IMR-90 (cell line): ENCODE results near the gene PXN. TPM values are rescaled to one million over a fixed set of nuclear protein-coding genes. Genes with fewer than 3 reads are reported as not detected.

Experiments used
- ATAC-seq: fragments of 200-7000 bp; cut with Tn5 transposase; 2 replicates; pipeline ENCODE4 v1.9.1; 2020; ENCODE audit warnings: low read depth, mild to moderate bottlenecking, moderate library complexity
- BruUV-seq: library from RNA; stranded (reverse); fragments of 400-500 nt; replicated peaks from 2 replicates; lab custom pipeline; 2021; lab: Mats Ljungman, UMichigan
- CTCF ChIA-PET: fragments of 300-600 bp; formaldehyde crosslinking; extraction: SDS; loops from one replicate; lab custom pipeline; 2021; ENCODE audit warnings: antibody characterized with exemption; lab: Yijun Ruan, JAX
- POLR2A ChIA-PET: fragments of 300-600 bp; sonication (Branson Sonifier 250); formaldehyde crosslinking; loops from one replicate; lab custom pipeline; 2022; ENCODE audit warnings: antibody characterized with exemption; ENCODE audit not compliant: unreplicated experiment; lab: Charles Lee
- DNase-seq: peaks from one replicate; pipeline ENCODE4 v3.0.0; 2013
- H2AFZ ChIP-seq: replicated peaks from 2 replicates; pipeline ENCODE3; 2013; ENCODE audit warnings: low read length, mild to moderate bottlenecking; ENCODE audit not compliant: poor library complexity
- H2AK5ac ChIP-seq: 2 replicates; pipeline ENCODE4 v1.6.1; 2013; ENCODE audit warnings: low read depth, low read length, inconsistent platforms
- H2AK9ac ChIP-seq: replicated peaks from 2 replicates; pipeline ENCODE3; 2013; ENCODE audit warnings: mild to moderate bottlenecking, low read depth, low read length, moderate library complexity; ENCODE audit not compliant: poor library complexity
- H2BK120ac ChIP-seq: 2 replicates; pipeline ENCODE4 v1.6.1; 2013; ENCODE audit warnings: low read depth, low read length, inconsistent platforms
- H2BK15ac ChIP-seq: 3 replicates; pipeline ENCODE4 v1.6.1; 2013; ENCODE audit warnings: low read depth, low read length, inconsistent platforms
- H2BK20ac ChIP-seq: 2 replicates; pipeline ENCODE4 v1.6.1; 2013; ENCODE audit warnings: low read depth, mild to moderate bottlenecking, inconsistent platforms, low read length, moderate library complexity
- H2BK5ac ChIP-seq: 2 replicates; pipeline ENCODE4 v1.6.1; 2013; ENCODE audit warnings: mild to moderate bottlenecking, low read depth, low read length, inconsistent platforms; ENCODE audit not compliant: poor library complexity, severe bottlenecking
- H3K14ac ChIP-seq: replicated peaks from 2 replicates; pipeline ENCODE4 v1.6.1; 2013; ENCODE audit warnings: low read depth, low read length, inconsistent platforms
- H3K18ac ChIP-seq: 2 replicates; pipeline ENCODE4 v1.6.1; 2013; ENCODE audit warnings: low read depth, low read length, control low read depth
- H3K23ac ChIP-seq: 2 replicates; pipeline ENCODE4 v1.6.1; 2013; ENCODE audit warnings: low read depth, low read length, inconsistent platforms
- H3K27ac ChIP-seq: 2 replicates; pipeline ENCODE4 v1.5.1; 2013; ENCODE audit warnings: mild to moderate bottlenecking, control low read depth, low read length; ENCODE audit not compliant: insufficient read depth
- H3K27me3 ChIP-seq: 2 replicates; pipeline ENCODE4 v1.6.1; 2013; ENCODE audit warnings: low read length; ENCODE audit not compliant: control insufficient read depth, insufficient read depth
- H3K36me3 ChIP-seq: 2 replicates; pipeline ENCODE4 v1.6.1; 2013; ENCODE audit warnings: low read length, mixed read lengths; ENCODE audit not compliant: control insufficient read depth, insufficient read depth
- H3K4ac ChIP-seq: 2 replicates; pipeline ENCODE4 v1.6.1; 2013; ENCODE audit warnings: low read depth, low read length, inconsistent platforms
- H3K4me1 ChIP-seq: 2 replicates; pipeline ENCODE4 v1.6.1; 2013; ENCODE audit warnings: low read length, mixed read lengths; ENCODE audit not compliant: control insufficient read depth, insufficient read depth
- H3K4me2 ChIP-seq: 2 replicates; pipeline ENCODE4 v1.6.1; 2013; ENCODE audit warnings: low read depth, mild to moderate bottlenecking, control low read depth, low read length, moderate library complexity
- H3K4me3 ChIP-seq: 2 replicates; pipeline ENCODE4 v1.5.1; 2013; ENCODE audit warnings: low read depth, mild to moderate bottlenecking, control low read depth, low read length, moderate library complexity; ENCODE audit not compliant: insufficient read depth
- H3K56ac ChIP-seq: 2 replicates; pipeline ENCODE4 v1.6.1; 2013; ENCODE audit warnings: low read length, inconsistent platforms; ENCODE audit not compliant: insufficient read depth; ENCODE audit errors: extremely low read depth
- H3K79me1 ChIP-seq, 2 experiments: 2 replicates each; pipeline ENCODE4 v1.6.1; 2013; ENCODE audit warnings: low read length in 2 of 2, inconsistent platforms in 1 of 2, low read depth in 1 of 2
- H3K9ac ChIP-seq: 2 replicates; pipeline ENCODE4 v1.6.1; 2013; ENCODE audit warnings: low read depth, low read length, control low read depth
- H3K9me1 ChIP-seq: 2 replicates; pipeline ENCODE4 v1.6.1; 2013; ENCODE audit warnings: low read length, inconsistent platforms; ENCODE audit not compliant: insufficient read depth
- H3K9me3 ChIP-seq: 2 replicates; pipeline ENCODE4 v1.6.1; 2013; ENCODE audit warnings: low read length; ENCODE audit not compliant: control insufficient read depth, insufficient read depth
- H4K20me1 ChIP-seq: 2 replicates; pipeline ENCODE4 v1.6.1; 2013; ENCODE audit warnings: low read length, inconsistent platforms; ENCODE audit not compliant: insufficient read depth
- H4K5ac ChIP-seq: 2 replicates; pipeline ENCODE4 v1.6.1; 2013; ENCODE audit warnings: mild to moderate bottlenecking, low read depth, low read length, control low read depth
- H4K8ac ChIP-seq, 2 experiments: 2 replicates each; pipeline ENCODE4 v1.6.1; 2013; ENCODE audit warnings: low read depth in 2 of 2, low read length in 2 of 2, control low read depth in 1 of 2, inconsistent platforms in 1 of 2
- H4K91ac ChIP-seq: 2 replicates; pipeline ENCODE4 v1.6.1; 2013; ENCODE audit warnings: low read depth, low read length, inconsistent platforms; ENCODE audit not compliant: insufficient read depth
- CTCF ChIP-seq: conservative IDR thresholded peaks from 2 replicates; pipeline ENCODE4 v1.5.1; 2012; ENCODE audit warnings: mild to moderate bottlenecking, low read depth, low read length, improper control_type of control experiment
- MXI1 ChIP-seq: IDR thresholded peaks from 2 replicates; pipeline ENCODE4 v1.6.1; 2012; ENCODE audit warnings: low read depth, mild to moderate bottlenecking, low read length, moderate library complexity, borderline replicate concordance
- WGBS, 2 experiments: methylation state at CpG; one replicate each; pipeline versions ENCODE4 v1.1.5 to v1.1.7; 2013; ENCODE audit warnings: missing lambda C conversion rate in 2 of 2; ENCODE audit not compliant: insufficient read length in 1 of 2; ENCODE audit errors: extremely low coverage in 2 of 2; 5-methylcytosine and 5-hydroxymethylcytosine counted together
- dilution Hi-C: fragments of 300-500 bp; cut with HindIII; formaldehyde crosslinking; loops from one replicate; pipeline ENCODE4 v1.14.3; 2018; ENCODE audit warnings: low sequenced_read_pairs; ENCODE audit not compliant: unreplicated experiment
- in situ Hi-C: fragments of 300-500 bp; cut with MboI; formaldehyde crosslinking; loops from 3 replicates; pipeline ENCODE4 v1.14.3; 2019; ENCODE audit warnings: low sequenced_read_pairs, inconsistent platforms, mixed read lengths
- intact Hi-C: fragments of 100-400 bp; cut with micrococcal nuclease; formaldehyde crosslinking; loops from 2 replicates; pipeline ENCODE4 v1.10.0; 2022
- polyA plus RNA-seq, 3 experiments: library from polyadenylated mRNA; depleted of rRNA; stranded (reverse); fragments of >200 nt; gene quantifications; 2 replicates each; pipeline ENCODE4 v1.2.3, GENCODE V29; 2012; ENCODE audit warnings: low replicate concordance in 1 of 3
- total RNA-seq: library from RNA; depleted of rRNA; stranded (reverse); fragments of >200 nt; gene quantifications from 2 replicates; pipeline ENCODE4 v1.2.3, GENCODE V29; 2012

PXN gene
- total and polyA plus RNA-seq, 2 of the 4 experiments (the other 2 are of a cell fraction) = 46.6 to 134 TPM

GRCh38 chr12:120183211-120183631 lies 82.3 kb downstream of the PXN start:
- 88% methylated on average over 5 of the region's 5 CpGs; no CpG with 5 or more reads in 1 of the 2 experiments for WGBS, 2 experiments
- Histone ChIP-seq H3K9ac (no peak overlapping the region), H2BK5ac (peak overlapping the region; percentile 26), H3K4me3 (no peak overlapping the region), H2AK9ac (peak overlapping the region; percentile 61), H3K56ac (no peak overlapping the region), H3K23ac (no peak overlapping the region), H2BK120ac (no peak overlapping the region), H3K9me1 (peaks cover 22% of the 10 kb centered on the region), H4K5ac (no peak overlapping the region), H4K8ac (no peak overlapping the region), H3K36me3 (peaks cover 52% of the 10 kb centered on the region), H2AK5ac (peak overlapping the region; percentile 21; the same call in 1 of the 2 replicates), H3K27ac (no peak overlapping the region), H3K14ac (no peak overlapping the region), H3K4me2 (no peak overlapping the region), H3K79me1 (peaks cover 47 to 73% of the 10 kb centered on the region in 2 experiments), H4K91ac (no peak overlapping the region), H3K27me3 (no peaks in the 10 kb centered on the region), H3K9me3 (no peaks in the 10 kb centered on the region), H2AFZ (no peak overlapping the region), H3K4me1 (peaks cover 8% of the 10 kb centered on the region), H3K4ac (no peak overlapping the region), H4K20me1 (peaks cover 53% of the 10 kb centered on the region), H2BK15ac (no peak overlapping the region), H3K18ac (no peak overlapping the region), H2BK20ac (no peak overlapping the region)
- DNase-seq (peak; percentile 50), ATAC-seq (peak; percentile 48)
- CTCF ChIA-PET = no interaction called here
- POLR2A ChIA-PET = no interaction called here
- no TSS peak for BruUV-seq
- TF ChIP-seq MXI1 (0 out of 2 replicates have a peak, but pooled peaks have one; percentile 44), CTCF (no peak)
- intact Hi-C loops (no loop called here), dilution Hi-C loops (no loop called here), in situ Hi-C loops (loop anchor here (5.0 kb wide), 1 partner anchor 41 kb away; no protein-coding TSS in a partner anchor)
